Measurements from ENCODE around the gene ASCC2. TPM values are rescaled to one million over a fixed set of nuclear protein-coding genes. Genes with fewer than 3 reads are reported as not detected.

The ASCC2 gene
- total and polyA plus RNA-seq, 2 of the 4 experiments (the other 2 are of a cell fraction): 40.0 to 62.2 TPM

- Histone ChIP-seq H3K4me1 (ENCODE audit: control insufficient read depth, insufficient read depth, low read length) (peaks cover 2% of the 10 kb centered on the region; the same call in 1 of the 2 replicates), H2AFZ (replicated peaks; ENCODE audit: low read length, poor library complexity) (no peak overlapping the region), H2BK5ac (ENCODE audit: low read depth, low read length, poor library complexity, severe bottlenecking) (no peak overlapping the region), H3K14ac (replicated peaks; ENCODE audit: low read depth, low read length) (no peak overlapping the region), H3K4me2 (ENCODE audit: low read depth, low read length) (no peak overlapping the region), H3K56ac (ENCODE audit: extremely low read depth, insufficient read depth, low read length) (no peak overlapping the region), H2BK120ac (ENCODE audit: low read depth, low read length) (no peak overlapping the region), H4K91ac (ENCODE audit: insufficient read depth, low read depth, low read length) (no peak overlapping the region), H3K9me1 (ENCODE audit: insufficient read depth, low read length) (peaks cover 8% of the 10 kb centered on the region), H3K4me3 (ENCODE audit: insufficient read depth, low read depth, low read length) (no peak overlapping the region), H3K23ac (ENCODE audit: low read depth, low read length) (no peak overlapping the region), H2BK20ac (ENCODE audit: low read depth, low read length) (no peak overlapping the region), H4K5ac (ENCODE audit: low read depth, low read length) (no peak overlapping the region), H2AK5ac (ENCODE audit: low read depth, low read length) (no peak overlapping the region), H3K36me3 (ENCODE audit: control insufficient read depth, insufficient read depth, low read length) (peaks cover 30% of the 10 kb centered on the region), H2BK15ac (ENCODE audit: low read depth, low read length) (no peak overlapping the region), H4K8ac (ENCODE audit: low read depth in 2 of 2, low read length in 2 of 2) (no peak overlapping the region), H2AK9ac (replicated peaks; ENCODE audit: low read depth, low read length, poor library complexity) (no peak overlapping the region), H3K79me1 (ENCODE audit: low read depth in 1 of 2, low read length in 2 of 2) (peaks cover 8 to 30% of the 10 kb centered on the region in 2 experiments), H3K9me3 (ENCODE audit: control insufficient read depth, insufficient read depth, low read length) (no peaks in the 10 kb centered on the region), H3K9ac (ENCODE audit: low read depth, low read length) (no peak overlapping the region), H3K27me3 (ENCODE audit: control insufficient read depth, insufficient read depth, low read length) (no peaks in the 10 kb centered on the region), H3K27ac (ENCODE audit: insufficient read depth, low read length) (no peak overlapping the region), H4K20me1 (ENCODE audit: insufficient read depth, low read length) (peaks cover 16% of the 10 kb centered on the region; the same call in 1 of the 2 replicates), H3K18ac (ENCODE audit: low read depth, low read length) (no peak overlapping the region), H3K4ac (ENCODE audit: low read depth, low read length) (no peak overlapping the region)
- no CpG with 5 or more reads among the region's 11 CpGs for WGBS, 2 experiments (ENCODE audit: extremely low coverage in 2 of 2, insufficient read length in 1 of 2)
- ChIA-PET CTCF (no interaction called here), POLR2A (ENCODE audit: unreplicated experiment) (no interaction called here)
- ATAC-seq (ENCODE audit: low read depth): no peak
- in situ Hi-C loops (cut with MboI; ENCODE audit: low sequenced_read_pairs) (no loop called here), intact Hi-C loops (cut with micrococcal nuclease) (loop anchor here (5.0 kb wide), 1 partner anchor 168 kb away; no protein-coding TSS in a partner anchor), dilution Hi-C loops (cut with HindIII; ENCODE audit: low sequenced_read_pairs, unreplicated experiment) (no loop called here)
- no peak for DNase-seq
- no TSS peak for BruUV-seq (replicated peaks)
- TF ChIP-seq BHLHE40 (IDR thresholded peaks at IDR 0.05; ENCODE audit: low read depth, low read length): no peak
- TF ChIP-seq POLR2A (IDR thresholded peaks at IDR 0.05; ENCODE audit: low read depth, low read length): no peak
- no peak for TF ChIP-seq RFX5 (IDR thresholded peaks at IDR 0.05; ENCODE audit: low read depth, low read length)
- TF ChIP-seq NFE2L2 (IDR thresholded peaks at IDR 0.05; ENCODE audit: low read depth, low read length): no peak
- no peak for TF ChIP-seq CHD1 (IDR thresholded peaks at IDR 0.05; ENCODE audit: low read depth, low read length)
- no peak for TF ChIP-seq ELK1 (IDR thresholded peaks at IDR 0.05; ENCODE audit: borderline replicate concordance, low read depth, low read length)
- no peak for TF ChIP-seq CEBPB (IDR thresholded peaks at IDR 0.05; ENCODE audit: low read depth, low read length)
- no peak for TF ChIP-seq MAZ (IDR thresholded peaks at IDR 0.05; ENCODE audit: borderline replicate concordance, low read depth, low read length)
- TF ChIP-seq RCOR1 (IDR thresholded peaks at IDR 0.05; ENCODE audit: insufficient replicate concordance, low read length): no peak
- no peak for TF ChIP-seq RAD21 (IDR thresholded peaks at IDR 0.05; ENCODE audit: low read length)
- no peak for TF ChIP-seq MXI1 (IDR thresholded peaks at IDR 0.05; ENCODE audit: borderline replicate concordance, low read depth, low read length)
- no peak for TF ChIP-seq FOS (IDR thresholded peaks at IDR 0.05; ENCODE audit: low read depth, low read length)
- TF ChIP-seq USF2 (IDR thresholded peaks at IDR 0.05; ENCODE audit: low read depth, low read length): no peak
- no peak for TF ChIP-seq CTCF (conservative IDR thresholded peaks at IDR 0.05; ENCODE audit: low read depth, low read length)
Observed at GRCh38 chr22:29824677-29825076, 13.4 kb downstream of the ASCC2 start.

Data from IMR-90 (cell line).